ENCODE results near the gene MORC2.

Gene MORC2

DNA sequence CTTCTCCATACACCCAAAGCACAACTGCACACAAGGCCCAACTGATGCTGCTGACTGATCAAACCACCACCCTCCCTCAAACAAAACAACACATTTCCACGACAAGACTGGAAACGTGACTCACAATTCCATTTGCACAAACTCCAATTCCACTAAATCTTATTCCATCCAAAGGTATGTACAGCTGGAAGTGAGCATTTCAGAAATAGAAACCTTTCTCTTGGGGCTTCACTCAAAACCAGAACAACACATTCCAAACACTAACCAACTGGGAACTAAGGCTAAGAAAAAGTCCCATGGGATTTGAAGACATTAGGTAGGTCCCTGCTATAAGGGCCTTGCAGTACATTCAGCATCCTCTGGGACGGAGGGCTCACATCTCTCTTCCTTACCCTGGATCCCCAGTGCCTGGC, 19.6 kb downstream of the MORC2 start:
- no peak for FAIRE-seq

DNA sequence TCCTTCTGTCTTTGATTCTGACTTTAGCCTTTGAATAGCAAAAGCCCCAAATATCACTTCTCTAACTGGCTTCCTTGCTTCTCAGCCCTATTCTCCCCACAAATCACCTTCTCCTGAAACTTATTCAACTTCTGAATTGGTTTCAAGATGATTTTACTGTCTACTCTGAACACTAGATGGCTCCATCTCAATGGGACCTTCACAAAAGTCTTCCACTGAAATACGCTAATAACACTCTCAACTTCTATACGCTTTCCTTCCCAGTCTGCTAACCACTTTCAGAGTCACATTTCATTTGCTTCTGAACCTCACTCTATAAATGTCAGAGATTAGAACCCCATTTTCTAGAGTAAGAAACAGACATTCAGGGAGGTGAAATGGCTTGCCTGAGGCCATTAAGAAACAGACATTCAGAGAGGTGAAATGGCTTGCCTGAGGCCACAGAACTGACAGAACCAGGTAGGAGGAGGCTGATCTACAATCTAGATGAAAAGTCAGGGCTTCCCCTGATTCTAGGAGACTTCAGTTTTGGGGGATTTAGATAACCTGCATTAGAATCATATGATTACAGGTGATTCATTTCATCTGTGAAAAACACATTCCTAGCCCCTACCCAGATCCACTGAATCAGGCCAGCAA, 20.6 kb downstream of the MORC2 start:
- FAIRE-seq: peak; percentile 90

DNA sequence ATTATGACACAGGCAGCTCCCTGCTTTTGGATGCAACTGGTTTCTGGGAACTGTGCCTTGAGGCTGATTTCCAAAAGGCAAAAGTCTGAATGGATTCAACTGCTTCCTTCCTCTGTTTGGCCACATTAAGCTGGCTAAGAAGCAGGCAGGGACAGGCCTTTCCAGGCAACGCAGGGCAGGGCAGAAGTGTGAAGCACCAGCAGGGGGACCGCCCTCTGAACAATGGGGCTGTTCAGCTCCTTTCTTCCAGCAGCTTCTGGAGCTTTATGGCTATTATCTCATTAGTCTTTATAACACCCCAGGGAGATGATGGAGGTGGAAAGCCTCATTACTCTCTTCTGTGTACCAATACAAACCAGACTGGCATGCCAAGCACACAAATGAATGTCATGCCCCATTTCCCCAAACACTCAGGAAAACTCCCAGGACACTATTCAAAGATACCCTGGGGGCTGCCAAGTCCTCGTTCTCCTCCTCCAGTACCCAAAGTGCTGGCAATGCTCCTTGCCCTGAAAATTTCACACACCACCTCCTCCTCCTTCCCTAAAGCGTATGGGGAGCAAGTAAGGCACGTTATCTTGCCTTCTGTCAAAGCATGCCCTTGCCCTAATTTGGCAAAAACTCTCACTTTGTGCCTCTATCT, 21.3 kb downstream of the MORC2 start:
- no peak for FAIRE-seq

DNA sequence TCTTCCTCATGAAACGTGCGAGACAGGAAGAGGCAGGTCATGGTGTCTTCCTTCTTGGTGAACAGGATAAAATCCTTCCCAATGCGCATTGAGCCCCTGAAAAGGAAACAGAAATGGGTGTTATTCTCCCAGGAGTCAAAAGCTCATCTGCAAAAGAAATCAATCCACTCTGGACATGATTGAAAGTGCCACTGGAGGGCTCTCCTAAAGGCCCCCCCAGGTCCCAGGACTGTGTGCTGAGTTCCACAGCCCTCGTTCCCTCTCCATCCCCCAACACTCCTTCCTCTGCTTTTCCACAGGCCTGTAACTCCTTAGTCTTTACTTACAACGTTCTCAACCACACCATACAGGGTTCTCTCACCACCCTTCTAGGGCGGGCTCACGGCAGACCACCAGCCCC, 22.2 kb downstream of the MORC2 start:
- FAIRE-seq: no peak

DNA sequence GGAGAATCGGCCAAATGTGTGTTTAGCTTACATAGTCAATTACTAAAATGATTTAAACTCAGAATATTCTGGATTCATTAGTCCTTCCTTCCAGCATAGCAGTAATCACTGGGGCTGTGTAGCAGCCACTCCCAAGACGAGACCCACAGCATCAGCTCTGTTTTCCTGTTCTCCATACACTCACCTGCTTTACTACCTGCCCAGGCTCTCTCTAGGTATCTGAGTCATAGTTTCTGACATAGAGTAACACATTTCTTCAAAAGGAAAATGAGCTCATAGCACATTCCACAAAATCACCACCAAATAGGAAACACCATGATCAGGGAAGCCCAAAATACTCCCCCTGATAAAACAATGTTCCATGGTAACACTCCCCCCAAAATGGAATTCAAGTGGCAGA, 22.9 kb downstream of the MORC2 start:
- FAIRE-seq: no peak

DNA sequence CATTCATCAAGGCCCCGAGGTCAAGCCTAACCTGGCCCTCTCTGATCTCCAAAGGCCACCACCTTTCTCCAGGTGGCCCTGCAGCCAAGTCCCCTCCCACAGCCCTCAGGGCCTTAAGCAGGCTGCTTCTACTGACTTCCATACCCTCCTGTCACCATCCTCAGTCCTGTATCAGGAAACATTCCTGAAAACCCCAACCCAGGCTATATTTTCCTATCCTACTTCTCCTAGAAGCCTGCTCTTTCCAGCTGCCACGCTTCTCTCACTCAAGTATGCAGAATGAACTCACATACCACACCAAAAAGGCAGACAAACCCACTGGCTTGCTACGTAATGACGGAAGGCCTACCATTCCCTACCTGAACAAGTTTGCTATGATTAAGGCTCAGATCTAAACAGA, 23.6 kb downstream of the MORC2 start:
- FAIRE-seq: no peak

DNA sequence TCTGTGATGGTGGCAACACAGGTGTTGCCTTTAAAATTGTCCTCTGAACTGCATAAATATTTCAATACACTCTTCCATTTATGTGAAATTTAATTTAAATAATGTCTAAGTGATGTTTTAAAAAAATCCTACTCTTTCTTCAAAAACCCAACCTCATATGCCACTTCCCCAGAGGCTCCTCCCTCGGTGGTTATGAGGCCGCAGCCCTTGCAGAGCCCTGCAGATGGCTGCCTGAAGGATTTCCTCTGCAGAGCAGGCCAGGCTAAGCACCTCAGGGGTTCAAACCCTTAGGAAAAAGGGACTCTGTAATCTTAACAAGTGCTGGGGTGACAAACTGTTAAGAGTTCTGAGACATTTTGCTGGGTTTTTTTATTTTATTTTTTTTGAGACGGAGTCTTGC, 25.2 kb downstream of the MORC2 start:
- FAIRE-seq: no peak

DNA sequence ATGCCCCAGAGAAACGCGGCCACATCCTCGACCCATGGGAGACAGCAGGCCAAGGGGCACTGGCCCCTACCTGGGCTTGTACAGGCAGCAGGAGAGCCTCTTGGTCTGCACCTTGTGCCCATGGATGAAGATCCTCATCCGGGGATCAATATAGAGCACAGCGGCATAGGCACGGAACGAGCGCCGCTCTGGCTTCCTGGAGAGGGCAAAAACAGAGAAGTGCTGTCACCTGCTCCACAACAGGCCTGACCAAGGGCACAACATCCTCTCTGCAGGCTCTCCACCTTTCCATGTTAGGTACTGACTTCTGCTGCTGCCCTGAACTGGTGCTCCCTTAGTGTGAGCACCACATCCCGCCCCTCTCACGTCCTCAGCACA, 27.2 kb downstream of the MORC2 start:
- FAIRE-seq: no peak

DNA sequence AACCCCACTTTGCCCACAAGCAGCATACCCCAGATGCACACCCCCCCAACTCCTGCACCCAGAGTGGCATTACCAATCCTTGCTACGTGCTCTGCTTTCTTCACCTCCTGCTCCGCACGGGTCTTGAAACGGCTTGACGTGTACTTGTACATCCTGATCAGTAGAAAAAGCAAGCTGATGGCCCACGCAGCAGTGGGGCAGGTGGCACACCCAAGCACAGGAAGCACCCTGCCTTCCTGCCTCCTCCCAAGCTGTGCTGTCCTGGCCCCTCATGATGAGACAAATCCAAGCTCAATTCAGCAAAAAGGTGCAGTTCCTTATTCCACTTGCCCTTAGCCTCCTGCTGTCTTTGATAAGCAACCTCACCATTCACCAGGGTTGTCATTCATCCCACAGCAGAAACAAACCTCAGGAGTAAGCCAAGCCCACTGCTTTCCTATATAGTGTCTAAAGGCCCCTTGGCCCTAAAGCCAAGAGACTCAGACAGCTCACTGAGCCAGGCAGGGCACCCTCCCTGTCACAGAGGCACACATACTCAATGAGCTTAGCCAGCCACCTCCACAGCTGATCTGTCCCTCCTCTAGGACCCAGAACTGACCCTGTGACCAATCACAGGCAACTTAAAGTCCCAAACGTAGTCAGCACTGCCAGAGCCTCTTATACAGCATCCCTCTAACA, 27.8 kb downstream of the MORC2 start:
- no peak for FAIRE-seq

DNA sequence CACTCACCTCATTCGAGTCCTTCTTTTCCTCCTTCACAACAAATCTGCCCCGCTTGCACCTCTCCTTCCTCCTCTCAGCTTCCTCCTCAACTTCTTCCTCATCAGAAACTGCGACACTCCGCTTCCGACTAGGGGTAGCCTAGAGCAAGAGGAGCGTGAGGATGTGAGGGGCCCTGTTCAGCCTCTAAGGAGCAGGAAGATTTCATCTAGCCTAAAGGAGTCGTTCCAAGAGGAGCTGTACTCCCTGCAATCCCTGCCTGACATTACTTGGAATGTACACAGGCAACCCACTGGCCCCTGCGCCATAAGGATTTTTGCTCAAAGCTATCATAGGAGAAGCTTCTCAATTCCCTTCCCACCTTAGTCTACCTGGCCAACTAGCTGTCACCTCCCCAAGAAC, 34.5 kb downstream of the MORC2 start:
- FAIRE-seq: no peak

DNA sequence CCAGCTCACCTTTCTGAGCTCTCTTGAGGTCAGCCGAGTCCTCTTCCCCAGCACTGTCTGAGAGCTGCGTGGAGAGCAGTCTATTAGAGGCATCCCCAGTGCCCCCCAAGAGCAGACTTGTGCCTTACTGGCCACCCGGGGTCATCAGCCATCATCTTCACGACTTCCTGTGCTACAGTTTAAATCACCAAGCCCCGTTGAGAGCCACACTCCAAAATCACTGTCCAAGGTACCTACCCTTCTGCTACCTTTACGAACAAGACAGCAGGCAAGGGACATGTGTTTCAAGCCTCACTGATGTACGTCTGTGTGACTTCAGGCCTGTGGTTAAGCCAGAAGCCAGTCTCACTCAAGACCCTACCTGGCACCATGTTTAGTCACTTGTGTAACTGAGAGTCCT, 35.1 kb downstream of the MORC2 start:
- no peak for FAIRE-seq

DNA sequence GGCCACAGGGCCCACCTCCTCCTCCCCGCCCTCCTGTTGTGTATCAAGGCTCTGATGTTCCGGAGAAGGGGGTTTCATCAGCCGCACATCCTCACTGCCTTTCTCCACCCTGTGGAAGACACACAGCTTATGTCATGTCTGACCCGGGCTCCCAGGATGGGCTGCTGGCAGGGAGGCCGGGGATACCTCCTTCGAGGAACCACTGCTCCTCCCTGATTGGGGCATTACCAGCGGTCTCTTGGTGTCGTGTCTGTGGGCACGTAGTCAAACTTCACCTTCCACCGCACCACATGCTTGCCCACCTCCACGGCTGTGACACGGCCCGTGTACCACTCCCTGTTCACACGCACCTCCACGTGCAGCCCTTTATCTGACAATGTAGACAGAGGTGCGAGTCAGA, 35.9 kb downstream of the MORC2 start:
- FAIRE-seq: no peak

DNA sequence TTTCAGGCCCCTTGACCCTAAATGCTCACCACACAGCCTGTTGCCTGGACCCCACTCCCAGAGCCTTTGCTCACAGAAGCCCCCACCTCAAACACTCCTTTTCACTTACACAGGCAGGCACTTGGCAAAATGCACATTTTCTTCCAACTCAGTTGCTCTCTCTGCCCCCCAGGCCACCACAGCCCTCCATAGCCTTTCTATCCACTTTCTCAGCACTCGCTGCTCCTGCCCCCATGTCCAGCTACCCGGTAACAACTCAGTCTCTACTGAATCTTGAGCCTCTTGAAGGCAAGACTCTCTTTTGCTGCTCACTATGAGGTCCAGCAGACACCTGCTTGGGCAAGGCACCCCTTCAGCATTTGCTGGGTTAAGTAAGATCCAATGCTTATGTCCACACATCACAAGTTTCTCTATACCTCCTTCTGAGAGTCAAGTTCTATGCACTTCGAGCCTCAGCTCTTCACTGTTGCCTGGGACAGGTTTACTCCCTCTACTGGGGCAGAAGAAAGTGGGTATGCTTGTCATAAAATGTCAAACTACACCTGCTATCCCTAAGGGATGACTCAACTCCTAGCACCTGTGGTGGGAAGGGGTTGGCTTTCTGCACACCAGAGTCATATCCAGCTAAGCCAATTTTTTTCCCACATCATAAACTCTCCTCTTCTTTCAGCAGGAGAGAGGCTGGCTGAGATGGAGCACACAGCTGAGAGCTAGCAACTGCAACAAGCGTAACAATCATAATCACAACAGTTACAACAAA, 36.9 kb downstream of the MORC2 start:
- FAIRE-seq: no peak

DNA sequence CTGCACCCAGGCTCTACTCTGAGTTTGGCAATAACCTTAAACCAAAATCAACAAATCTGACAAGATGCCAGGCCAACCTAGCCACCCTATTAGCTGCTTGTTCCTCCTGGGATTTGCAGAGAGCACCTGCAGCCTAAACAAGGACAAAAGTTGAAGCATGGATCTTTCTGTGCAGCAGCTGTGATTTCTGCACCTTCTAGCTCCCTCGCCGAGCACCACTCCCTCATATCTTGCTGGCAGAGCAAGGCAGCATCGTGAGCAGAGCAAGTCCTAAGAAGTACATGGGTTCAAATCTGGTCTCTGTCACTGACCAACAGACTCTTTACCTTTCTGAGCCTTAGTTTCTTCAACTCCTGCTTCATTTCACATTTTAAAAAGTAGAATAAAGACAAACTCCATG, 38.3 kb downstream of the MORC2 start:
- no peak for FAIRE-seq

DNA sequence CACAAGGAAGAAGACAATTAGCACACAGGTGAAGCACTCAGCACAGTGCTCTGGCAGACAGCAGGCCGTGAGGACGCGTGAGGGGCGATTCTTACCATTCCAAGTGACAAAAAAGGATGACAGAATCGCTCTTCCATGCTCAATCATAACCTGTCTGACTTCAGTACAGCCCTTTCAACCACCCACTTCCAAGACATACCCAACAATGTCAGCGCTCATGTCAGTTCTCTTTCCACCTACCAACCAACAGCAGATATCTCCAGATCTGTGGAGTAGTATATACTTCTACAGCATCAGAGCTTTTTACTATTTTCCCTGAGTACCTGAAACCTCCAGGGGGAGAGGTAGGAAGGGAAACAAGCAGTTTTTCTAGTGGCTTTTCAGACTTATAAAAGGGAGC, 40.2 kb downstream of the MORC2 start:
- no peak for FAIRE-seq

DNA sequence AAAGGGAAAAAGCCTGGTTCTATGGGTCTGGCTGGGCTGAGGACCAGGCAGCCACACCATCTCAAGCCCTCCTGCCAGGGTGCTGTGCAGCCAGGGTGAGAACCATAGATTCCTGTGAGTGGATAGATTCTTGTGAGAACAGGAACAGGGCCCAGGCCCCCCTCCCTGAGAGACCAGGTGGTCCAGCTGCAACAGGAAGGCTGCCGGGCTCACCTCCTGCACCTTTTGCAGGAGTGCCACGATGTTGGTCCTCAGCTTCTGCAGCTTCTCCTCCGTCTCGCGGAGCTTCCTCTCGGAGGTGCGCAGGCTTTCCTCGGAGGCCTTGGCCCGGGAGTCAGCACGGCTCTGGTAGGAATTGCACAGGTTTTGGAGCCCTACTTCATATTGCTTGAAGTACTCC, 40.8 kb downstream of the MORC2 start:
- FAIRE-seq: no peak

DNA sequence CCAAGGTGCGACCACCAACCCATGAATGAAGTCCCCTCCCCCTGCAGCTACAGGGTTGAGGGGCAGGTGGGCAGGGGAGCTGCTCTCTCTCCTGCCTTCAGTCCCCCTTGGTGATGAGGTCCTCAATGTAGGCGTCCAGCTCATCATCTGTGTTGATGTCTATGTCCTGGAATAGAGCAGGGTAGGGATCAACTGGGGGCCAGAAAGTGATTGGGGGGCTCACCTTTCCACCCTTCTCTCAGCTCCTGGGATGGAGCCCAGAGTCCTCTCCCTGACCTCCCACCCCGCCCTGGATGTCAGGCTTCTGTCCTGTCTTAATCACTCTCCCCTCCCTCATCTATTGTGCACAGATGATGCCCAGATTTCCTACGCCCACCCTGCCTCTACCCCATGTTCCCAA, 41.9 kb downstream of the MORC2 start:
- FAIRE-seq: no peak

DNA sequence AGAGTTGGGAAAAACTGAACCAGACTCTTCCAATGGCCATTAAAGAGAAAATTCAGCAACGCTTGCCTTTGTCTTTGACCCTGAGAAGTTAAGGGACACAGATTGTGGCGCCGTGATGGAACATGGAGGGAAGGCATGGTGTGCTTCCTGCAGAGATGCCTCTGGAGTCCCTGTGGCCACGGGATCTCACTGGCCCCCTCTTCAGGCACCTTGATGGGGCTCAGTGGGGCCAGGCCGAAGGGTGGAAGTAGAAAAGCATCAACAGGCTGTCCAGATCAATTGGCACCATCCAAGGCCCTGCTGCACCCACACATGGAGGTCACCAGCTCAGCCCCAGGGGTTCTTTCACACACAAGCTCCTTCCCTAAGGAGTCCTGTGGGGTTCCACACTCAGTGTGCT, 42.9 kb downstream of the MORC2 start:
- no peak for FAIRE-seq

DNA sequence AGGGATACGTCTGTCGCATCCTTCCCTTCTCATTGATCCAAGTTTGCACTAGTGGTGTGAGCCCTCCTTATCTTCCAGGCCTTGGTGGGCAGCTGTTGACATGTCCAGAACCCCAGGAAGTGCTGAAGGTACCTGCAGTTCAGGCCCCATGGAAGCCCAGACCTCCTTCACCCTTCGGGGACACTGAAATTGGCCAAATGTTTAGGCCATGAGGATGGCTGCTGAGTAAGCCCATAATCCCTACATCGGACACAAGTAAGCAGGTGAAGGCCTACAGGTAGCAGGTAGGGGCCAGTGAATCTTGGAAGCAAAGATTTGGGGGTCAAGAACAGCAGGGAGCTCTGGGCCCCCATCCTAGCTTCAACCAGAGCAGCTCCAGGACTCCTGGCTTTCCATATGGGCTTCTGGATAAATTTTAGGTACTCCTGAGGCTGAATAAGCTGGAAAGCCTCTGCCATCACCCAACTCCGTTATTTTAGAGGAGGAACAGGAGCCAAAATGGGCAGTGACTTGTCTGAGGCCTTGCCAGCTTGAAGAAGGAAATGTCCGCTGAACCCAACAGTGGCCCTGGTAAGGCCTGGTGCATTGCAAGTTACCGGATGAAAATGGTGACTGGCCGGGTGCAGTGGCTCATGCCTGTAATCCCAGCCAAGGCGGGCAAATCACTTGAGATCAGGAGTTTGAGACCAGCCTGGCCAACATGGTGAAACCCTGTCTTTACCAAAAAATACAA, 45.2 kb downstream of the MORC2 start:
- no peak for FAIRE-seq

DNA sequence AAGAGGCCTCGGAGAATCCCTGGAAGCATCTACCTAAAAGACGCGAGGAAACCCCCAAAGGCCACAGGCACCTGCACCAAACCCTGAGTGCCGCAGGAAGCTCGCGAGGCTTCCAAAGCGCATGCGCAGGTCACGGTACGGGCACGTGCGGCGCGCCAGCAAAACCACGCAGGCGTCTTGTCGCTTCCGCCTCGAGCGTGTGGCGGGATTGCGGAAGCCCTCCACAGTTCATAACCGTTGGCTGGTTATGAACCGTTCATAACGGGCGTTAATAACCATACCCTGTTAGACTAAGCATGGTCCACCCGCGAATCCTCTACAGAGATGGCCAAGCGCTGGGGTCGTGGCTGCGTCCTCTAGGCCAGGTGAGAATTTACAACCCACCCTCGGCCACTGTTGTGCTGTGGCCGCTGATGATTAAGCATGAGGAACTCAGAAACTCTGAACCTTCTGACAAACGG, 46.4 kb downstream of the MORC2 start:
- no peak for FAIRE-seq

DNA sequence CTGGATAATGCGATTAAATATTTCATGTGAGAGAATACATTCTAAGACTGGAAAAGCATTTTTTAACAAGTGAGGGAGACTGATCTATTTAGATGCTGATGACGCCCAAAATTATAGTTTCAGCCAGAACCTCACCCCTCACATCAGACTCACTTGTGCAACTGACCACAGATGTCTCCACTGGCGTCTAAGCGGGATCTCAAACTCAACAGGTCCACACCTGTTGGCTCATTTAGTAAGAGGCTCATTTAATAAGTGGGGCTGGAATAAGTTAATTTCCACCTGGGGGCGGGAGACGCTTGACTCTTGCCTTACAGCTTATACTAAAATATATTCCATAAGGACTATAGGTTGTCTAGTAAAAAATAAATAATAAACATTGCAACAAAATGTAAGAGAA, 47.5 kb downstream of the MORC2 start:
- no peak for FAIRE-seq

DNA sequence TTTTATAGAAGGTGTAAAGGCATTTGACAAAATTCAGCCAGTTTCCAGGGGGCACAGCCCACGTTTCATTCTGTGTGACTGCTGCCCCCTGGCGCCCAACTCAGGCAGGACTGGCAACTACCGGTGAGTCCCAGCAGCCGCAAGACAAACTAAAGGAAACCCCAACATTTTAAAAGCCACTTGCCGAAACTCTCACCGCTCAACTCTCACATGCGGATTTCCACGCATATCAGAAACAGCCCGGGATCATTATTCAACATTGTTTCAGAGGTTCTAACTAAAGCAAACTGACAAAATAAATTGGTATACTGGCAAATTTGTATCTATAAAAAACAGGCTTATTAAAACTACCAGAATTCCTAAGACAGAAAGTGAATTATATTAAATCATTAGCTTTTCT, 48.2 kb downstream of the MORC2 start:
- peak; percentile 91 for FAIRE-seq

DNA sequence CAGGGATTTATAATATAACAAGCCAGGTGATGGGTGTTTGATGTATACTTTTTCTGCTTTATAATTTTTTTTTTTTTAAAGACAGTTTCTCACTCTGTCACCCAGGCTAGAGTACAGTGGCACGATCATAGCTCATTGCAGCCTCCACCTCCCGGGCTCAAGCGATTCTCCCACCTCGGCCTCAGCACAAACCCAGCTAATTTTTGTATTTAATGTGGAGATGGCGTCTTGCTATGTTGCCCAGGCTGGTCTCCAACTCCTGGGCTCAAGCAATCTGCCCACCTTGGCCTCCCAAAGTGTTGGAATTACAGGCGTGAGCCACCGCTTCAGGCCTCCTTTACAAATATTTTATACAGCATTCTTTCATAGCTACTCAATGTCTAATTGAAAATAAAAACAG, 48.6 kb downstream of the MORC2 start:
- FAIRE-seq: no peak

Measured in G401.6 (cell line).